RWPE1 (cell line): ENCODE results near the gene PSMF1.
A peak's percentile ranks its signal among the peaks of the same experiment; 100 is the strongest.

Experiments used
- CTCF ChIA-PET: fragments of 350-600 bp; sonication (Branson Sonifier 250); formaldehyde crosslinking; extraction: SDS; loops from one replicate; lab custom pipeline; 2021; lab: Yijun Ruan, JAX
- POLR2A ChIA-PET: fragments of 400-600 bp; formaldehyde crosslinking; extraction: SDS; loops from one replicate; lab custom pipeline; 2020; ENCODE audit warnings: antibody characterized with exemption; ENCODE audit not compliant: low non-redundant PET; lab: Yijun Ruan, JAX
- DNase-seq: peaks from one replicate; pipeline ENCODE4 v3.0.0; 2012; ENCODE audit warnings: low spot score
- H3K27ac ChIP-seq: fragments of 450-650 bp; 2 replicates; pipeline ENCODE4 v1.5.1; 2017
- TF ChIP-seq, protein P1 (sequence below): fragments of 450-650 bp; conservative IDR thresholded peaks from 2 replicates; pipeline ENCODE4 v1.5.1; 2017; ENCODE audit warnings: low read depth, mild to moderate bottlenecking

PSMF1 gene

DNA sequence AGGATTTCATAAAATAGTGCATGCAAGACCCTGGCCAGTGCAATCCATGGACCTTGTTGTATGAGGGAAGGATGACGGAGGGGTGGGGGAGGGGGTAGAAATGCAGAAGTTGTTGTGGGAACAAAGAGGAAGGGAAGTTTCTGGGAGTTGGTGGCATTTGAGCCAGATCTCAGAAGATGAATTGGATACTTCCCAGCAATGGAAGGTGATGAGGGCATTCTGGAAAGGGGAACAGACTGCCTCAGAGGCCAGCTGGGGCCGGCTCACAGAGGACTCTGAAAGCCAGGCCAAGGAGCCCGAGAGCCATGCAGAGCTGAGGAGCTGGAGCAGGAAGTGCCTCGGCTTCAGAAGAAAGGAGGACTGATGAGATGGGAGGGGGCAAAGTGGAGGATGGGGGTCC is 63.7 kb downstream of the PSMF1 start:
- CTCF ChIA-PET = no interaction called here
- TF ChIP-seq, protein P1, sequence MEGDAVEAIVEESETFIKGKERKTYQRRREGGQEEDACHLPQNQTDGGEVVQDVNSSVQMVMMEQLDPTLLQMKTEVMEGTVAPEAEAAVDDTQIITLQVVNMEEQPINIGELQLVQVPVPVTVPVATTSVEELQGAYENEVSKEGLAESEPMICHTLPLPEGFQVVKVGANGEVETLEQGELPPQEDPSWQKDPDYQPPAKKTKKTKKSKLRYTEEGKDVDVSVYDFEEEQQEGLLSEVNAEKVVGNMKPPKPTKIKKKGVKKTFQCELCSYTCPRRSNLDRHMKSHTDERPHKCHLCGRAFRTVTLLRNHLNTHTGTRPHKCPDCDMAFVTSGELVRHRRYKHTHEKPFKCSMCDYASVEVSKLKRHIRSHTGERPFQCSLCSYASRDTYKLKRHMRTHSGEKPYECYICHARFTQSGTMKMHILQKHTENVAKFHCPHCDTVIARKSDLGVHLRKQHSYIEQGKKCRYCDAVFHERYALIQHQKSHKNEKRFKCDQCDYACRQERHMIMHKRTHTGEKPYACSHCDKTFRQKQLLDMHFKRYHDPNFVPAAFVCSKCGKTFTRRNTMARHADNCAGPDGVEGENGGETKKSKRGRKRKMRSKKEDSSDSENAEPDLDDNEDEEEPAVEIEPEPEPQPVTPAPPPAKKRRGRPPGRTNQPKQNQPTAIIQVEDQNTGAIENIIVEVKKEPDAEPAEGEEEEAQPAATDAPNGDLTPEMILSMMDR = no peak
- no peak for DNase-seq
- H3K27ac ChIP-seq = no peak overlapping the region
- POLR2A ChIA-PET = no interaction called here

DNA sequence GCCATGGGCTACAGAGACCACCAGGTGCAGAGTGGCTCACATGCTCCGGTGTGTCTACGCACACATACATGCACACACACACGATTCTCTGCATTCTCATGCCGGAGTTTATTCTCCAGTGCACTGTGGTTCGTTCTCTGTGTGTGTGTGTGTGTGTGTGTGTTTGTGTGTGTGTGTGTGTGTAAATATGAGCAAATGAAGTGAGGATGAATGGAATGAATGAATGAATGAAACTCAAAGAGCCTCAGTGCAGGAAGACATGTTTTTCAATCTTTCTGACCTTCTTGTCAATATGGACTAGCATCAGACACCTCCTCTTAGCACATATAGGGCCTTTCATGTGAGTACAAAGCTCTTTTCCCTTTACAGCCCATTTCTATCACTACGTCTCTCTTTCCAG is 64.8 kb downstream of the PSMF1 start:
- CTCF ChIA-PET = no interaction called here

DNA sequence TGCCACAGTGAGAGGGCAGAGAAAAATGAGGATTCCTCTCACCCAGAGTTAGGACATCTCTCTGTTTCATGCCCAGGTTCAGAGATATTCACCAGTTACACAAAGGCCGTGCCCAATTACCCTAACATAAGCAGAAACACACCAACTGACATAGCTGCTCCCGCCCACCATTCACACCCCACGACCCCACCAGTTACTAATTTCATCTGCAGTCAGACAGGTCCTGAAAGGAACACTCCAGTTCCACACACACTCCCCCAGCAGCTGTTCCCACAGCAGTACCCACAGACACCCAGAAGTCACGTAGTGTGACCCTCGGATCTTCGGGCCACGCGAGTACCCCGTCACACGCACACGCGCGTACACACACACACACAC is 65.8 kb downstream of the PSMF1 start:
- ChIA-PET CTCF (interaction anchor here (0.5 to 1.4 kb wide), 4 partner anchors 76 to 1340 kb away, joined by 3 to 6 read pairs (median 4); no protein-coding TSS in a partner anchor), POLR2A (no interaction called here)
- DNase-seq = no peak
- TF ChIP-seq, protein P1 = no peak
- no peak overlapping the region for H3K27ac ChIP-seq

More for the DNA sequence above, 64.8 kb downstream of the PSMF1 start:
- no peak overlapping the region for H3K27ac ChIP-seq
- POLR2A ChIA-PET = no interaction called here
- no peak for DNase-seq
- TF ChIP-seq, protein P1 = no peak

DNA sequence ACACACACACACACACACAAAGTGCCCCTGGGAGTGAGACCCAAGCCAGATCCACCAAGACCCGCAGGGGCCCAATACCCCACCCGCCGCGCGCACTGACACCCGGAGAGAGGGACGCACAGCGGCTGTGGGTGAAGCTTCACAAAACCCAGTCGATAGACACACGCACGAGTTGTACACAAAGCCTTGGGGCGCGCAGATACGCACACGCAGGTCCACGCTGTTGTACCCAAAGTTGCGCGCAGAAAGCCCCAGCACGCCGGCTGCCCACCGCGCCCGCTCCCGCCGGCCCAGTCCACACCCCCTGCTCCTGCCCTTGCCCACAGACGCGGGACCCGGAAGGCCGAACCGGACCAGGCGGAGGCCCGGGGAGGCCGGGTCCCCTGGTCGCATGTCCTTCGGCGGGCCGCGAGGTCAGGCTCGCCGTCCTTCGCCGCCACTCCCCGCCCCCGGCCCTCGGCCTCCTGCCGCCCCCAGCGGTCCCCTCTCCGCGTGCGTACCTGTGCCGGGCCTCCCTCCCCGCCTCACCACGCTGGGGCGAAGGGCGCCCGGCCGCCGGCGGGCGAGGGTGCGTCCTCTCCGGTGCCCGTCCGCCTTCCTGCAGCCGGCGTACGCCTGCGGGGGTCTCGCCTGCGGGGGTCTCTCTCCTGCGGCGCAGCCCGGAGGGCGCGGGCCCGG is 66.4 kb downstream of the PSMF1 start, which contains the start of gene TMEM74B:
Gene TMEM74B, minus strand, starts transcription at position 344 of the 678 bp plus-strand sequence. CDS start 1,180 bp downstream, outside the sequence.
- no peak within 1 kb of the TSS for H3K27ac ChIP-seq
- POLR2A ChIA-PET = no interaction called here
- CTCF ChIA-PET = interaction anchor here (0.5 to 1.4 kb wide), 6 partner anchors 65 to 1340 kb away, joined by 3 to 6 read pairs (median 4); no protein-coding TSS in a partner anchor

DNA sequence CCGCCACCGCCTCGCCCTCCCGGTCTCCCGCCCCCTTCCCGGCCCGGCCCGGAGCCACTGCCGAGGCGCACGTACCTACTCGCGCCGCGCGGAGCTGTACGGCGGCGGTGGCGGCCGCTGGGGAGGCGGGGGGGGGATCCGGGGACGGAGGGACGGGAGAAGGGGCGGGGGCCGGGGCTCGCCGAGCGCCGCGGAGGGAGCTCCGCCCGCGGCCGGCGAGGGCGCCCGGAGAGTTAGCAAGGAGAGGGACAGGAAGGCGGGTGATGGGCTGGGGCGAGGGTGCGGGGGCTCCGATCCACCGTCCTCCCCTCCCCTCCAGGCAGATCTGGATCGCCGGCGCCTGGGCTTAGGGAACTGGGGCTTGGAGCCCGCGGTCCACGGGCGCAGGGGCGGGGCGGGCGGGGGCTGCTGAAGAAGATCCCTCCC is 66.9 kb downstream of the PSMF1 start:
- TF ChIP-seq, protein P1 = no peak
- POLR2A ChIA-PET = no interaction called here
- CTCF ChIA-PET = interaction anchor here (0.6 to 1.4 kb wide), 3 partner anchors 65 to 1147 kb away, joined by 4 to 6 read pairs (median 5); no protein-coding TSS in a partner anchor
- no peak for DNase-seq
- H3K27ac ChIP-seq = no peak overlapping the region

More for the DNA sequence above, 66.4 kb downstream of the PSMF1 start, which contains the start of gene TMEM74B:
- TF ChIP-seq, protein P1 = no peak
- no peak for DNase-seq

DNA sequence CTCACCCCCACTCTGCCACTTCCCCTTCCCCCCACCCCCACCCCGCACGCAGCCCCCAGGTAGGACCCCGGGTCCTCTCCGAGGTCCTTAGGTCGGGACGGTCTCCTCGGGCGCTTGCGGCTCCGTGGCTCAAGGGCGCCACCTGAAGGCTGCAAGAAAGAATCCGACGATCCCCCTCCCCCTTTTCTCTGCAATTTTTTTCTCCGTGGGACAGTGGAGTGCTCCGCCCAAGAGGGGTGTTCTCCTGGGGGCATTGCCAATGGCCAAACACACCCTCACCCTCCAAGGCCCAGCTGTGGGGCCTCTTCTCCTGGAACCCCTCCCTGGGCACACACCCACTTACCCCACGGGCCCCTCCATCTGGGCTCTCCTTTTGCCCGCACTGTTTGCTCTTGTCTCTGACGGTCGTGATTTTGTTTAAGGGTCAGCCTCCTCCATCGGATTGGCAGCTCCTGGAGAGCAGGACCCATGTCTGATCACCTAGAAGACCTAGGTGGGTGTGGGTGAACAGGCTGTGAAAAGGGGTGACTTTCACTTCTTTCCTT is 67.5 kb downstream of the PSMF1 start:
- peak; percentile 56 for DNase-seq
- POLR2A ChIA-PET = no interaction called here
- CTCF ChIA-PET = interaction anchor here (0.6 to 1.4 kb wide), 2 partner anchors 10 to 77 kb away, joined by 5 to 6 read pairs; no protein-coding TSS in a partner anchor
- TF ChIP-seq, protein P1 = peak; percentile 66
- H3K27ac ChIP-seq = no peak overlapping the region
